Endometrial microvascular endothelial cells (primary cell): ENCODE results near the gene SLC2A3. TPM values are rescaled to one million over a fixed set of nuclear protein-coding genes. Genes with fewer than 3 reads are reported as not detected.
"Not testable (repeated sequence)": the region's sequence is repeated elsewhere in the genome, so short reads cannot be mapped to it uniquely, and the experiment has no call there.

ENCODE experiments used
- in situ Hi-C: cut with HindIII; loops from 2 replicates; pipeline ENCODE4 v1.10.0; 2017; ENCODE audit warnings: low sequenced_read_pairs, low pct_unique_long_range_greater_than_20kb; ENCODE audit errors: inconsistent ontology term
- total RNA-seq: library from RNA; depleted of rRNA; stranded (reverse); fragments of >200 nt; gene quantifications from one replicate; pipeline ENCODE4 v1.2.3, GENCODE V29; 2015; ENCODE audit errors: inconsistent ontology term

SLC2A3 gene
- total RNA-seq, 1 donor from 2014 or later = 22.6 TPM

GRCh38 chr12:7923241-7924236 is 12.4 kb downstream of the SLC2A3 start:
- in situ Hi-C loops = no loop called here

DNA sequence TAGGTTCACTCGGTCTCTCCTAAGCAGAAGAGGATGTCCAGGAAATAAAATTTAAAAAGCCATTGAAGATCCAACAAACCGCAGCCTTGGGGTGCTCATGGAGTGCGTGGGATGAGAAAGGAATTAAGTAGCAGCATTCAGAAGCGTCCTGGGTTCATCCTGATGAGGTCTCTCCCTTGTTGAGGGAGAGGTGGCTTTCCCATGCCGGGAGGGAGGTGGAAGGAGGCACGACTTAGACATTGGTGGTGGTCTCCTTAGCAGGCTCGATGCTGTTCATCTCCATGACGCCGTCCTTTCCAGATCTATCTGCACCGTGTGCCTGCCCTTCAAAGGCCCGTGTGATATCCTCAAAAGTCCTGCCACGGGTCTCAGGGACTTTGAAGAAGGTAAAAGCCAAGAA is 14.8 kb downstream of the SLC2A3 start:
- in situ Hi-C loops = not testable (repeated sequence)

GRCh38 chr12:7918268-7918590 is 17.8 kb downstream of the SLC2A3 start:
- in situ Hi-C loops = not testable (repeated sequence)

- in situ Hi-C loops = no loop called here
Measured at GRCh38 chr12:7917392-7918267, 18.4 kb downstream of the SLC2A3 start.

DNA sequence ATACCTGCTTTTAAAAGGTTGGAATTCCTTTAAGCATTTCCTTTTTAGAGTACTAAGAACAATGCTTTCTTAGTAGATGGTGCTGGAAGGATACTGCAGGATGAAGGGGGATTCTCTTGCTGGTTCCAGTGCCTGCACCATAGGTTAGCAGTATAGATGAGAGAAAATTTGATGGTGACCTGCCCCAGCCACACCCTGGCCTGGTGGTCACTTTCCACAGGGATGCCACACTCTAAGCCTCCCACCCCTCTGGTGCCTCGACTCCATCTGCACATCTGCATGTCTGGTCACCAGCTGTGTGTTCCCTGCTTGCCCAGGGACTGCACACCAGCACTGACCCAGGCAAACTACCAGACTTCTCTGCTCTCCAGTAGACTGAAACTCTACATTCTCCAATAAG is 19.1 kb downstream of the SLC2A3 start:
- in situ Hi-C loops = no loop called here

- in situ Hi-C loops = no loop called here
Measured at GRCh38 chr12:7915661-7916403, 20.2 kb downstream of the SLC2A3 start.

GRCh38 chr12:7910106-7910505 is 25.9 kb downstream of the SLC2A3 start:
- in situ Hi-C loops = not testable (repeated sequence)

DNA sequence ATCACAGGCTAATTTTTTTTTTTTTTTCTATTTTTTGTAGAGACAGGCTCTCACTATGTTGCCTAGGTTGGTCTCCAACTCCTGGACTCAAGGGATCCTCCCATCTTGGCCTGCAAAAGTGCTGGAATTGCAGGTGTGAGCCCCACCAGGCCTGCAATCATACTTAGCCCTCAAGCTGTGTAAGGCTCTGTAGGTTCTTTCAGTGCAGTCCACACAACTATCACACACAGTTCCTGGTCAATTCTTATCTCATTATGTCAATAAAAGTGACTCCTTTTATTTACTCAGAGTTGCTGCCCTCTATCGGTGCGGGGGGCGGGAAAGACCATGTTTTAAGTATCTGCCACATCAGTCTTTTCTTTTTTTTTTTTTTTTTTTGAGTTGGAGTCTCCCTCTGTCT is 29.0 kb downstream of the SLC2A3 start:
- in situ Hi-C loops = no loop called here

- in situ Hi-C loops = not testable (repeated sequence)
Measured at GRCh38 chr12:7906303-7906702, 29.7 kb downstream of the SLC2A3 start.

DNA sequence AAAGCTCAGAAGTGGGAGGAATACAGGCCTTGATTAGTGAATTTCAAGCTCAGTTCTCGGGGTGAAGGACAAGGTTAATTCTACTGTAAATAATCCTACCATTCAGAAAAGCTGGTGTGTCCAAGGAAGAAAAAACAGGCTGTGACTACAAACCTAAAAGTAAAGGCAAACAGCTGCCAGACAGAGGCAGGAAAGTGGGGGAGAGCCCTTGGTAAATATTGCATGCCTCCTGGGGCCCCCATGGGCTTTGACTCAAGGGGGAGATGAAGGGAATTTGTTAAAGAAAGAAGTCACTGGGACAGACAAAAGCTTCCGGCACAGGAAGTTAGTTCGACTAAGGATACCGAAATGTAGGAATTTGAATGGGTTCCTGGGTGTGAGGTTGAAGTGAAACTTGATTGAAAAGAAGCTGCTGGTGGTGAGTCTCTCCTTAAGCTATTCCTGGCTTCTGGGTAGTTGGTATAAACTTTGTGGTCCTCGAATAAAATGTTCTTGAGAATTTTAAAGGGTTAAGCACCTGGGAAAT is 30.3 kb downstream of the SLC2A3 start:
- in situ Hi-C loops = not testable (repeated sequence)

GRCh38 chr12:7905071-7905470 is 30.9 kb downstream of the SLC2A3 start:
- in situ Hi-C loops = no loop called here

- in situ Hi-C loops = not testable (repeated sequence)
Measured at GRCh38 chr12:7902416-7902815, 33.6 kb downstream of the SLC2A3 start.

DNA sequence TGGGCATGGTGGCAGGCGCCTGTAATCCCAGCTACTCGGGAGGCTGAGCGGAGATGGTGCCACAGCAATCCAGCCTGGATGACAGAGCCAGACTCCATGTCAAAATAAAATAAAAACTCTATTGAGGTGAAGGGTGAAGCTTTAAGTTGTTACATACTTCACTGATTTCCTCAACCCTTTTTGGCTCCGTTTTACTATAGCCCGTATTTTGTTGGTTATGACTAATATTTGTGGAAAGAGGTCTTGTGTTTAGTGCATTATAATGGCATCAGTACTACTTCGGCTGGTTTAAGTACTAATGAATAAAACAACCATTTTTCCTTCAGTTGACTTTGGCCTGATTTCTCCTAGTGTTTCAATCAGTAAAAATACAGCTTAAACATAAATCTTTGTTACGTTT is 36.2 kb downstream of the SLC2A3 start:
- in situ Hi-C loops = no loop called here

- in situ Hi-C loops = not testable (repeated sequence)
Measured at GRCh38 chr12:7896726-7897125, 39.3 kb downstream of the SLC2A3 start.

- in situ Hi-C loops = no loop called here
Measured at GRCh38 chr12:7892186-7892980, 43.6 kb downstream of the SLC2A3 start.

DNA sequence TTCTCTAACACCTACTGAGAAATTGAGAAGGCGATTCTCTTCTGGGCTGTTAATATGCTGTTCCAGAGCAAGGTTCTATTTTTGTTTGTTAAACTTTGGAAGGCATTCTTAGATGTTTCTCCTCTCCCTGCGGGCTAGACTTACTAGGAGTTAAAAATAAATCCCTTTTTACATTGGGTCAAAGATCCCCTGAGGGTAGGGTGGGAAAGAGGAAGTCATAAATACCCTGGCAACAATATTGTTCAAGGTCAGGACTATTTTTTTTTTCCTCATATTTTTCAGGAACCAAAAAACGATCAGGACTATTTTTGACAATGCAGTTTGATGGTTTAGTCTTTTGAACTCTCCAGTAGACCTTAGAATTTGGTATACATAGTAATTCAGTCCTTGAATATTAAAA is 51.3 kb downstream of the SLC2A3 start:
- in situ Hi-C loops = no loop called here

GRCh38 chr12:7881736-7882120 is 54.3 kb downstream of the SLC2A3 start:
- in situ Hi-C loops = not testable (repeated sequence)
